ENCODE results near the gene ZNF580.

Gene ZNF580

GRCh38 chr19:55647732-55648584 lies 7.2 kb downstream of the ZNF580 start, which contains the start of gene CCDC106:
TSS of gene CCDC106 (plus strand) at chr19:55648212. CDS start at chr19:55649047, 835 bp downstream.
- no peaks in the 10 kb centered on the region for H3K9me3 ChIP-seq (ENCODE audit: severe bottlenecking)
- peak within 1 kb of the TSS; percentile 66 for H3K27ac ChIP-seq (ENCODE audit: poor library complexity, severe bottlenecking)
- peak; percentile 40 for ATAC-seq (ENCODE audit: low read depth)
- H3K4me1 ChIP-seq (ENCODE audit: insufficient read depth, poor library complexity, severe bottlenecking) = no peaks in the 10 kb centered on the region
- TF ChIP-seq CTCF (IDR thresholded peaks at IDR 0.05; ENCODE audit: poor library complexity, severe bottlenecking) = no peak
- H3K4me3 ChIP-seq (ENCODE audit: severe bottlenecking) = peak within 1 kb of the TSS; percentile 76
- H3K27me3 ChIP-seq (ENCODE audit: insufficient read depth, poor library complexity, severe bottlenecking) = no peaks in the 10 kb centered on the region
- no peak for DNase-seq (ENCODE audit: low spot score)
- peaks cover 17% of the 10 kb centered on the region for H3K36me3 ChIP-seq (ENCODE audit: low read depth)

DNA sequence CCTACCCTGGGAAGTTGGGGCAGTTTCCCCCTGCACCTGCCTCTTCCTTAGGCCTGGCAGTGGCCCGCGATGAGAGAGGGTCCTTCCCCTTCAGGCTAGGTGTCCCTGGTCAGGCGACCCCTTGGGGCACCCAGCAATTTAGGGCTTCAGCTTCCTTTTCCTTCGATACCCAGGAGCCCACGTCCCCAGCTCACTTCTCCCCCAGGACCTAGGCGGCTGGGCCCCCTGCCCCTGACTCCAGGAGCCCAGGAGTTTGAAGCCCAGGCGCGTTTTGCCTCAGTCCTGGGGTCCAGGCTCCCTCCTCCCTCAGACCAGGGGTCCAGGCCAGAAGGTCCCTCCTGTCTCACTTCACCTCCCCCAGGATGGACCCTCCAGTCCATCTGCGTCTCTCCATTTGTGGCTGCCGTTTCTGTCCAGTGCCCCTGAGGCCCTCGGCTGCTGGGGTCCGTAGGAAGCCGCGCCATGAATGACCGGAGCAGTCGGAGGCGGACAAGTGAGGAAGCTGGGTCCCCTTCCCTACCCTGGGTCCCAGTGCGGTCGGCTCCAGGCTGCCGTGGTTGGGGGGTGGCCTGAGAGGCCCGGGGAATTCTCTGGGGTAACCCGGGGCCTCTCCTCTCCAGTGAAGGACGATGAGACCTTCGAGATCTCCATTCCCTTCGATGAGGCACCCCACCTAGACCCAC lies 7.9 kb downstream of the ZNF580 start:
- Histone ChIP-seq H3K36me3 (ENCODE audit: low read depth) (peaks cover 17% of the 10 kb centered on the region), H3K27ac (ENCODE audit: poor library complexity, severe bottlenecking) (peak overlapping the region; percentile 66), H3K4me3 (ENCODE audit: severe bottlenecking) (peak overlapping the region; percentile 76), H3K27me3 (ENCODE audit: insufficient read depth, poor library complexity, severe bottlenecking) (no peaks in the 10 kb centered on the region), H3K4me1 (ENCODE audit: insufficient read depth, poor library complexity, severe bottlenecking) (no peaks in the 10 kb centered on the region), H3K9me3 (ENCODE audit: severe bottlenecking) (no peaks in the 10 kb centered on the region)
- 0 out of 3 replicates have a peak, but pooled peaks have one; percentile 14 for ATAC-seq (ENCODE audit: low read depth)
- DNase-seq (ENCODE audit: low spot score) = no peak
- no peak for TF ChIP-seq CTCF (IDR thresholded peaks at IDR 0.05; ENCODE audit: poor library complexity, severe bottlenecking)

DNA sequence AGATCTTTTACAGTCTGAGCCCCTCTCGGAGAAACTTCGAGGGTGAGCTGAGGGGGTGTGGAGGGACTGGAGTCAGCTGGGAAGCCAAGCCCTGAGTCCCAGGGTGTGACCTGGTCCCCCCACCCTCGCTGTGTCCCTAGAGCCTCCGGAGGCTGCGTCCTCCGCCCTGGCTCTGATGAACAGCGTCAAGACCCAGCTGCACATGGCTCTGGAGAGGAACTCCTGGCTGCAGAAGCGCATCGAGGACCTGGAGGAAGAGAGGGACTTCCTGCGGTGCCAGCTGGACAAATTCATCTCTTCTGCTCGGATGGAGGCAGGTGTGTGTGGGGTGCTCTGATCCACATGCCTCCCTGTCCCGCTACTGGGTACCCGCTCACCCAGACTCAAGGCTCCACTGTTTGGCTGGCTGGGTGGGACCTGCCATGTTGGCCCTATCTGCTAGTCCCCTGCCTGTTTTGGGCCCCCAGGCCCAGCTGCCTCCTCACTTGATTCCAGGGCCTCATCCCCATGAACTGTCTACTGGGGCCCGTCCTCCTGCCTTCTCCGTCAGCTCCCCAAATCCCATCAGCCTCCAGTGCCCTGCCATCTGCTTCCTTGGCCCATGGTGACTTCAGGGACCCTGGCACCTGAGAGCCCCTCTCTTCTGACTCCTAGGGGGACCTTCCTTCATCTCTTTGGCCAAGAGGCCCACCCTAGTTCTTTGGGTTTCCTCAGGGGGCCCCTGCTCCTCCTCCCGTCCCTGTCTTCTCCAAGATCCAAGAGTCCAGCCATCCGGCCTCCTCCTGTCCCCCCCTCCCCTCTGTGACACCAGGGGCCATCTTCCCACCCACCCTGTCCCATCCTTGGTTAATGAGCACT lies 8.7 kb downstream of the ZNF580 start:
- H3K36me3 ChIP-seq (ENCODE audit: low read depth) = peaks cover 17% of the 10 kb centered on the region
- peak overlapping the region; percentile 76 for H3K4me3 ChIP-seq (ENCODE audit: severe bottlenecking)

GRCh38 chr19:55650126-55650557 lies 9.3 kb downstream of the ZNF580 start:
- TF ChIP-seq CTCF (IDR thresholded peaks at IDR 0.05; ENCODE audit: poor library complexity, severe bottlenecking) = no peak
- no peaks in the 10 kb centered on the region for H3K9me3 ChIP-seq (ENCODE audit: severe bottlenecking)
- H3K27ac ChIP-seq (ENCODE audit: poor library complexity, severe bottlenecking) = no peak overlapping the region
- peaks cover 11% of the 10 kb centered on the region for H3K36me3 ChIP-seq (ENCODE audit: low read depth)
- no peak for ATAC-seq (ENCODE audit: low read depth)
- H3K4me1 ChIP-seq (ENCODE audit: insufficient read depth, poor library complexity, severe bottlenecking) = no peaks in the 10 kb centered on the region
- H3K4me3 ChIP-seq (ENCODE audit: severe bottlenecking) = no peak overlapping the region
- H3K27me3 ChIP-seq (ENCODE audit: insufficient read depth, poor library complexity, severe bottlenecking) = no peaks in the 10 kb centered on the region
- DNase-seq (ENCODE audit: low spot score) = no peak

More for the DNA sequence above, 8.7 kb downstream of the ZNF580 start:
- Histone ChIP-seq H3K27ac (ENCODE audit: poor library complexity, severe bottlenecking) (peak overlapping the region; percentile 66), H3K9me3 (ENCODE audit: severe bottlenecking) (no peaks in the 10 kb centered on the region), H3K4me1 (ENCODE audit: insufficient read depth, poor library complexity, severe bottlenecking) (no peaks in the 10 kb centered on the region), H3K27me3 (ENCODE audit: insufficient read depth, poor library complexity, severe bottlenecking) (no peaks in the 10 kb centered on the region)
- DNase-seq (ENCODE audit: low spot score) (no peak), ATAC-seq (ENCODE audit: low read depth) (no peak)
- TF ChIP-seq CTCF (IDR thresholded peaks at IDR 0.05; ENCODE audit: poor library complexity, severe bottlenecking) = no peak

Data from RWPE2 (cell line).